HL-60 (cell line): ENCODE results near the gene CFL1.

Source experiments
- GABPA ChIP-seq: IDR thresholded peaks from 2 replicates; pipeline ENCODE4 v1.6.1; 2012; ENCODE audit warnings: low read depth
- POLR2AphosphoS5 ChIP-seq: IDR thresholded peaks from 2 replicates; pipeline ENCODE4 v1.6.1; 2012; ENCODE audit warnings: low read depth
- TF ChIP-seq, protein P1 (sequence below): IDR thresholded peaks from one replicate; pipeline ENCODE4 v1.5.1; 2011; ENCODE audit warnings: low read length, control low read depth, inconsistent platforms; ENCODE audit not compliant: insufficient read depth
- TF ChIP-seq, protein P2 (sequence below): IDR thresholded peaks from 2 replicates; pipeline ENCODE4 v1.6.1; 2012; ENCODE audit warnings: low read depth; ENCODE audit not compliant: insufficient replicate concordance

DNA sequence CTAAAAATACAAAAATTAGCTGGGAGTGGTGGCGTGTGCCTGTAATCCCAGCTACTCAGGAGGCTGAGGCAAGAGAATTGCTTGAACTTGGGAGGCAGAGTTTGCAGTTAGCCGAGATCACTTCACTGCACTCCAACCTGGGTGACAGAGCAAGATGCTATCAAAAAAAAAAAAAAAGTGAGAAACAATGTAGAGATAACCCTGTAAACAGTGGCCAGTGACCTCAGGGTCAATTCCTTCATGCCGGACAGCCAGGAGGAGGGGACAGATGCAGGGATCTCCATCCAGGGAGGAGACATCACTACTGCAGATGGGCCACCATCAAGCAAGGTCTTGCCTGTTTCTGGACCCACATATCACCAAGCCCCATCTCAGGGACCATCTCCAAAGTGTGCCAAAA, 10.2 kb downstream of the CFL1 start:
- TF ChIP-seq, protein P1, sequence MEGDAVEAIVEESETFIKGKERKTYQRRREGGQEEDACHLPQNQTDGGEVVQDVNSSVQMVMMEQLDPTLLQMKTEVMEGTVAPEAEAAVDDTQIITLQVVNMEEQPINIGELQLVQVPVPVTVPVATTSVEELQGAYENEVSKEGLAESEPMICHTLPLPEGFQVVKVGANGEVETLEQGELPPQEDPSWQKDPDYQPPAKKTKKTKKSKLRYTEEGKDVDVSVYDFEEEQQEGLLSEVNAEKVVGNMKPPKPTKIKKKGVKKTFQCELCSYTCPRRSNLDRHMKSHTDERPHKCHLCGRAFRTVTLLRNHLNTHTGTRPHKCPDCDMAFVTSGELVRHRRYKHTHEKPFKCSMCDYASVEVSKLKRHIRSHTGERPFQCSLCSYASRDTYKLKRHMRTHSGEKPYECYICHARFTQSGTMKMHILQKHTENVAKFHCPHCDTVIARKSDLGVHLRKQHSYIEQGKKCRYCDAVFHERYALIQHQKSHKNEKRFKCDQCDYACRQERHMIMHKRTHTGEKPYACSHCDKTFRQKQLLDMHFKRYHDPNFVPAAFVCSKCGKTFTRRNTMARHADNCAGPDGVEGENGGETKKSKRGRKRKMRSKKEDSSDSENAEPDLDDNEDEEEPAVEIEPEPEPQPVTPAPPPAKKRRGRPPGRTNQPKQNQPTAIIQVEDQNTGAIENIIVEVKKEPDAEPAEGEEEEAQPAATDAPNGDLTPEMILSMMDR = no peak
- TF ChIP-seq POLR2AphosphoS5 = no peak
- TF ChIP-seq, protein P2, sequence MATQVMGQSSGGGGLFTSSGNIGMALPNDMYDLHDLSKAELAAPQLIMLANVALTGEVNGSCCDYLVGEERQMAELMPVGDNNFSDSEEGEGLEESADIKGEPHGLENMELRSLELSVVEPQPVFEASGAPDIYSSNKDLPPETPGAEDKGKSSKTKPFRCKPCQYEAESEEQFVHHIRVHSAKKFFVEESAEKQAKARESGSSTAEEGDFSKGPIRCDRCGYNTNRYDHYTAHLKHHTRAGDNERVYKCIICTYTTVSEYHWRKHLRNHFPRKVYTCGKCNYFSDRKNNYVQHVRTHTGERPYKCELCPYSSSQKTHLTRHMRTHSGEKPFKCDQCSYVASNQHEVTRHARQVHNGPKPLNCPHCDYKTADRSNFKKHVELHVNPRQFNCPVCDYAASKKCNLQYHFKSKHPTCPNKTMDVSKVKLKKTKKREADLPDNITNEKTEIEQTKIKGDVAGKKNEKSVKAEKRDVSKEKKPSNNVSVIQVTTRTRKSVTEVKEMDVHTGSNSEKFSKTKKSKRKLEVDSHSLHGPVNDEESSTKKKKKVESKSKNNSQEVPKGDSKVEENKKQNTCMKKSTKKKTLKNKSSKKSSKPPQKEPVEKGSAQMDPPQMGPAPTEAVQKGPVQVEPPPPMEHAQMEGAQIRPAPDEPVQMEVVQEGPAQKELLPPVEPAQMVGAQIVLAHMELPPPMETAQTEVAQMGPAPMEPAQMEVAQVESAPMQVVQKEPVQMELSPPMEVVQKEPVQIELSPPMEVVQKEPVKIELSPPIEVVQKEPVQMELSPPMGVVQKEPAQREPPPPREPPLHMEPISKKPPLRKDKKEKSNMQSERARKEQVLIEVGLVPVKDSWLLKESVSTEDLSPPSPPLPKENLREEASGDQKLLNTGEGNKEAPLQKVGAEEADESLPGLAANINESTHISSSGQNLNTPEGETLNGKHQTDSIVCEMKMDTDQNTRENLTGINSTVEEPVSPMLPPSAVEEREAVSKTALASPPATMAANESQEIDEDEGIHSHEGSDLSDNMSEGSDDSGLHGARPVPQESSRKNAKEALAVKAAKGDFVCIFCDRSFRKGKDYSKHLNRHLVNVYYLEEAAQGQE = no peak
- TF ChIP-seq GABPA = no peak
